Body of pancreas (tissue), 4 donors: Measurements from ENCODE around the gene ADGRG3. TPM values are rescaled to one million over a fixed set of nuclear protein-coding genes. Genes with fewer than 3 reads are reported as not detected.

Source experiments
- ATAC-seq: fragments of 150-250 bp; one replicate; pipeline ENCODE4 v1.9.1; 2016
- DNase-seq, 4 donors: peaks; one replicate each; pipeline ENCODE4 v3.0.0-alpha.2; 2019
- H3K27ac ChIP-seq, 4 donors: fragments of 200-600 bp; sonication (generic); 1 replicate in 3 of 4; 2 replicates in 1 of 4; pipeline versions ENCODE4 v1.5.1 to v1.6.1; 2016 to 2019; ENCODE audit warnings: mild to moderate bottlenecking in 1 of 4, mixed read lengths in 1 of 4, moderate library complexity in 1 of 4
- H3K27me3 ChIP-seq, 2 donors: fragments of 200-600 bp; sonication (generic); one replicate each; pipeline ENCODE4 v1.6.0; 2016; ENCODE audit warnings: mild to moderate bottlenecking in 1 of 2
- H3K36me3 ChIP-seq, 2 donors: fragments of 200-600 bp; sonication (generic); replicated peaks in 1 of 2; 2 replicates each; pipeline ENCODE4 v1.5.1; 2016; ENCODE audit warnings: low read depth in 2 of 2; ENCODE audit not compliant: insufficient read depth in 1 of 2
- H3K4me1 ChIP-seq: fragments of 200-600 bp; sonication (generic); one replicate; pipeline ENCODE4 v1.6.0; 2016
- H3K4me3 ChIP-seq, 2 donors: fragments of 200-600 bp; sonication (generic); 1 replicate in 1 of 2; 2 replicates in 1 of 2; pipeline ENCODE4 v1.5.1; 2016 to 2019
- H3K9me3 ChIP-seq, 3 donors: fragments of 200-600 bp; sonication (generic); 1 replicate in 2 of 3; 2 replicates in 1 of 3; pipeline ENCODE4 v1.5.1; 2016
- POLR2A ChIP-seq, 3 donors: fragments of 450-650 bp; IDR thresholded peaks; one replicate each; pipeline ENCODE4 v1.6.1; 2016; ENCODE audit warnings: antibody characterized with exemption in 3 of 3, mild to moderate bottlenecking in 2 of 3
- WGBS, 2 donors: methylation state at CpG; one replicate each; pipeline ENCODE4 v1.1.5; 2017; 5-methylcytosine and 5-hydroxymethylcytosine counted together
- intact Hi-C: fragments of 100-400 bp; cut with DNase I; formaldehyde crosslinking; loops from one replicate; pipeline ENCODE4 v1.15.1; 2023
- total RNA-seq, 2 donors: library from RNA; depleted of rRNA; stranded (reverse); fragments of >200 nt; gene quantifications; one replicate each; pipeline ENCODE4 v1.1.0, GENCODE V29; 2016
- TF ChIP-seq, protein P1 (sequence below), 7 experiments: fragments of 450-650 bp in 4 of 7; fragments of 200-600 bp in 3 of 7; sonication (generic) in 3 of 7; IDR thresholded peaks; one replicate each; pipeline ENCODE4 v1.5.1; 2016 to 2019; ENCODE audit warnings: antibody characterized with exemption in 7 of 7

The ADGRG3 gene
- total RNA-seq, 2 donors from 2014 or later: 2.0 to 6.0 TPM

DNA sequence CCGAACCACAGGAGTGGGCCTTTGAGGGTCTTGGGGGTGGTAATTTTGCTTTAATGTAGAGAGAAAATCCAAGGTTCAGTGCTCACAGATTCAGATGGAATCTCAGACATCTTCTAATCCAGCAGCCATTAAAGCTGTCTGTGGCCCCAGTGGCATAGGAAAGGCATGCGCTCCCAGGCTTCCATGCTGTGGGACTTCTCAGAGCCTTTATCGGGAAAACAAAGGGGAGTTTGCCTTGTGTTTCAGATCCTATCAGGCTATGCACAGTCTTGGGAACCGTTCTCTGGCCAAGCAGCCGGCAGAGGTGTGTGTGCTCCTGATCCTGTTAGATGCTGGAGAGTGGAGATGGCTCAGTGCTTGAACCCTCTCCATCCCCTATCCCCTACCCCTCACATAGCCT is 31.9 kb upstream of the ADGRG3 start:
- H3K4me3 ChIP-seq: no peak overlapping the region

GRCh38 chr16:57637020-57637419 is 31.1 kb upstream of the ADGRG3 start:
- peaks cover 97% of the 10 kb centered on the region for H3K4me1 ChIP-seq

More for the DNA sequence above, 31.9 kb upstream of the ADGRG3 start:
- Histone ChIP-seq H3K27ac (peak overlapping the region in 3 of 4 donors; percentile 14 to 64 (median 24)), H3K27me3 (no peaks in the 10 kb centered on the region), H3K4me1 (peaks cover 93% of the 10 kb centered on the region), H3K9me3 (no peaks in the 10 kb centered on the region), H3K36me3 (no peaks in the 10 kb centered on the region)
- WGBS, 2 donors: 57 to 75% methylated on average over 3 to 5 of the region's 5 CpGs
- intact Hi-C loops: no loop called here
- TF ChIP-seq, protein P1, sequence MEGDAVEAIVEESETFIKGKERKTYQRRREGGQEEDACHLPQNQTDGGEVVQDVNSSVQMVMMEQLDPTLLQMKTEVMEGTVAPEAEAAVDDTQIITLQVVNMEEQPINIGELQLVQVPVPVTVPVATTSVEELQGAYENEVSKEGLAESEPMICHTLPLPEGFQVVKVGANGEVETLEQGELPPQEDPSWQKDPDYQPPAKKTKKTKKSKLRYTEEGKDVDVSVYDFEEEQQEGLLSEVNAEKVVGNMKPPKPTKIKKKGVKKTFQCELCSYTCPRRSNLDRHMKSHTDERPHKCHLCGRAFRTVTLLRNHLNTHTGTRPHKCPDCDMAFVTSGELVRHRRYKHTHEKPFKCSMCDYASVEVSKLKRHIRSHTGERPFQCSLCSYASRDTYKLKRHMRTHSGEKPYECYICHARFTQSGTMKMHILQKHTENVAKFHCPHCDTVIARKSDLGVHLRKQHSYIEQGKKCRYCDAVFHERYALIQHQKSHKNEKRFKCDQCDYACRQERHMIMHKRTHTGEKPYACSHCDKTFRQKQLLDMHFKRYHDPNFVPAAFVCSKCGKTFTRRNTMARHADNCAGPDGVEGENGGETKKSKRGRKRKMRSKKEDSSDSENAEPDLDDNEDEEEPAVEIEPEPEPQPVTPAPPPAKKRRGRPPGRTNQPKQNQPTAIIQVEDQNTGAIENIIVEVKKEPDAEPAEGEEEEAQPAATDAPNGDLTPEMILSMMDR (IDR thresholded peaks at IDR 0.05): no peak
- TF ChIP-seq POLR2A (IDR thresholded peaks at IDR 0.05): no peak
- ATAC-seq (no peak), DNase-seq (no peak)

GRCh38 chr16:57637424-57637823 is 30.7 kb upstream of the ADGRG3 start:
- Histone ChIP-seq H3K4me1 (peaks cover 97% of the 10 kb centered on the region), H3K4me3 (no peak overlapping the region), H3K27me3 (no peaks in the 10 kb centered on the region), H3K9me3 (no peaks in the 10 kb centered on the region), H3K36me3 (no peaks in the 10 kb centered on the region), H3K27ac (peak overlapping the region; percentile 68 to 77 (median 72))
- TF ChIP-seq POLR2A (IDR thresholded peaks at IDR 0.05): no peak
- TF ChIP-seq, protein P1 (IDR thresholded peaks at IDR 0.05): no peak
- intact Hi-C loops: no loop called here
- WGBS, 2 donors: 60% methylated on average over 8 of the region's 8 CpGs
- ATAC-seq (no peak), DNase-seq (no peak)

More at GRCh38 chr16:57637020-57637419, 31.1 kb upstream of the ADGRG3 start:
- DNase-seq: no peak
- Histone ChIP-seq H3K27ac (peak overlapping the region in 3 of 4 donors; percentile 3 to 68 (median 24)), H3K27me3 (no peaks in the 10 kb centered on the region), H3K4me3 (no peak overlapping the region), H3K36me3 (no peaks in the 10 kb centered on the region), H3K9me3 (no peaks in the 10 kb centered on the region)
- WGBS, 2 donors: 72 to 80% methylated on average over 8 of the region's 8 CpGs
- no peak for ATAC-seq
- TF ChIP-seq POLR2A (IDR thresholded peaks at IDR 0.05): no peak
- TF ChIP-seq, protein P1 (IDR thresholded peaks at IDR 0.05): no peak
- intact Hi-C loops: no loop called here

DNA sequence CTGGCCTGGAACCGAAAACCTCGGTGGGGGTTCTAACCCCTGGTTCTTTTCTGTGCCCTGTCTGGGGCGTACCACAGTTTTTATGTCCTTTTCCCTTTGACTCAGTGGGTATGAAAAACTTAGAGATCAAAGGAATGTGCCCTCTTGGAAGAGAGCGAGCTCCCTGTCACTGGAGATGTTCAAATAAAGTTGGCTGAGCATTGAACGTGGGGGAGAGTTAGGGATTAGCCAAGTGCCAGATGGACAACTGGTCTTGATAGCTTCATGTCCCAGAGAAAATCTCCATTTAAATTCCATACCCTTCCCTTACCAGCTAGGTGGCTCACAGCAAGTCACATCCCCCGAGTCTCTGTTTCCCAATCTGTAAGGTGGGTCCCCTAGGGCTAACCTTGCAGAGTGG is 30.1 kb upstream of the ADGRG3 start:
- H3K27ac ChIP-seq: peak overlapping the region; percentile 68 to 77 (median 72)
- intact Hi-C loops: no loop called here
- no peaks in the 10 kb centered on the region for H3K27me3 ChIP-seq
- H3K4me3 ChIP-seq: no peak overlapping the region
- H3K36me3 ChIP-seq: no peaks in the 10 kb centered on the region
- TF ChIP-seq, protein P1 (IDR thresholded peaks at IDR 0.05): no peak
- TF ChIP-seq POLR2A (IDR thresholded peaks at IDR 0.05): no peak
- no peaks in the 10 kb centered on the region for H3K9me3 ChIP-seq
- 78 to 83% methylated on average over 6 of the region's 6 CpGs for WGBS, 2 donors
- H3K4me1 ChIP-seq: peaks cover 93% of the 10 kb centered on the region
- no peak for DNase-seq
- no peak for ATAC-seq

DNA sequence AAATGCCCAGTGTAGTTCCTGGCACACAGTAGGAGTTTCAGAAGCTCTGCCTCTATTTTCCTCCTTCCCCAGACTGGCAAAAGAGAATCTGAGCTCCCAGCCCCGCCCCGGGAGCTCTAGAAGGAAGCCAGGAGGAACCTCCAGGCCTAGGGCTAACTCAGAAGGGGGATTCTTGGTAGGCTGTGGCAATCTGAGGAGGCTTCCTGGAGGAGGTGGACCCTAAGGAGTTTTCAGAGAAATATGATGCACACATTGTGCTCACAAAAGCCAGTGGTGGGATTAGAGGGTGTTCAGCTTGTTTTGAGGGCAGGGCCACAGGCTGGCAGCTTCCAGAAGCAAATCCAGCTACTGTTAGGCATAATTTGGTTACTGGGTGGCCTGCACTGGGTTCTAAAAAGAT is 29.7 kb upstream of the ADGRG3 start:
- Histone ChIP-seq H3K27ac (peak overlapping the region; percentile 68 to 77 (median 72)), H3K36me3 (no peaks in the 10 kb centered on the region), H3K4me1 (peaks cover 95% of the 10 kb centered on the region), H3K4me3 (no peak overlapping the region), H3K9me3 (no peaks in the 10 kb centered on the region), H3K27me3 (no peaks in the 10 kb centered on the region)
- 79 to 95% methylated on average over 2 of the region's 2 CpGs for WGBS, 2 donors
- ATAC-seq (no peak), DNase-seq (no peak)
- no peak for TF ChIP-seq POLR2A (IDR thresholded peaks at IDR 0.05)
- TF ChIP-seq, protein P1 (IDR thresholded peaks at IDR 0.05): no peak
- intact Hi-C loops: no loop called here
